ENCODE measurements around the gene DNTTIP2. TPM values are rescaled to one million over a fixed set of nuclear protein-coding genes. Genes with fewer than 3 reads are reported as not detected.
A peak's percentile ranks its signal among the peaks of the same experiment; 100 is the strongest.
"Not testable (repeated sequence)": the region's sequence is repeated elsewhere in the genome, so short reads cannot be mapped to it uniquely, and the experiment has no call there.

DNTTIP2 gene
- total RNA-seq, 1 experiment from 2014 or later = 66.1 TPM

- Histone ChIP-seq H3K9ac (ENCODE audit: low read length) (no peak overlapping the region), H3K9me2 (ENCODE audit: insufficient read depth) (no peaks in the 10 kb centered on the region), H2AFZ (ENCODE audit: low read depth, low read length, poor library complexity, severe bottlenecking) (no peak overlapping the region), H3K4me1 (ENCODE audit: control insufficient read depth in 1 of 2, insufficient read depth in 2 of 2, low read length in 2 of 2) (peaks cover 4 to 11% of the 10 kb centered on the region in 2 experiments; a peak in 3 of 4 replicates), H3K9me3 (ENCODE audit: control insufficient read depth in 1 of 2, insufficient read depth in 1 of 2, low read depth in 1 of 2, low read length in 2 of 2) (no peaks in the 10 kb centered on the region), H3K79me2 (ENCODE audit: insufficient read depth, low read length) (no peaks in the 10 kb centered on the region), H3K4me2 (ENCODE audit: low read length) (no peak overlapping the region), H3K27ac (ENCODE audit: low read depth, low read length) (no peak overlapping the region), H3K4me3 (replicated peaks in 1 of 2; ENCODE audit: low read depth in 1 of 2, low read length in 2 of 2) (no peak overlapping the region), H4K20me1 (ENCODE audit: insufficient read depth) (no peaks in the 10 kb centered on the region), H3K36me3 (ENCODE audit: control insufficient read depth in 1 of 2, insufficient read depth in 2 of 2, low read length in 2 of 2) (no peaks in the 10 kb centered on the region), H3K27me3 (ENCODE audit: insufficient read depth, low read length) (no peaks in the 10 kb centered on the region)
- ATAC-seq (no peak), DNase-seq (ENCODE audit: low read depth, low spot score) (no peak)
- ChIA-PET CTCF (interaction anchor here (1.4 to 1.6 kb wide), 2 partner anchors 222 to 547 kb away, joined by 3 to 5 read pairs; no protein-coding TSS in a partner anchor), POLR2A (no interaction called here), RAD21 (ENCODE audit: low non-redundant PET in 1 of 2, low total read pairs in 2 of 2, uncharacterized antibody in 2 of 2, unreplicated experiment in 2 of 2) (interaction anchor here in 1 of 2 experiments (1.1 kb wide), 1 partner anchor 222 kb away, joined by 4 read pairs; no protein-coding TSS in a partner anchor)
- no peak for TF ChIP-seq SRF (IDR thresholded peaks at IDR 0.05; ENCODE audit: low read depth)
- BruUV-seq (replicated peaks) = no TSS peak
- intact Hi-C loops (cut with micrococcal nuclease) = no loop called here
These were observed 27.7 kb downstream of the DNTTIP2 start for GRCh38 chr1:93851327-93851712.

DNA sequence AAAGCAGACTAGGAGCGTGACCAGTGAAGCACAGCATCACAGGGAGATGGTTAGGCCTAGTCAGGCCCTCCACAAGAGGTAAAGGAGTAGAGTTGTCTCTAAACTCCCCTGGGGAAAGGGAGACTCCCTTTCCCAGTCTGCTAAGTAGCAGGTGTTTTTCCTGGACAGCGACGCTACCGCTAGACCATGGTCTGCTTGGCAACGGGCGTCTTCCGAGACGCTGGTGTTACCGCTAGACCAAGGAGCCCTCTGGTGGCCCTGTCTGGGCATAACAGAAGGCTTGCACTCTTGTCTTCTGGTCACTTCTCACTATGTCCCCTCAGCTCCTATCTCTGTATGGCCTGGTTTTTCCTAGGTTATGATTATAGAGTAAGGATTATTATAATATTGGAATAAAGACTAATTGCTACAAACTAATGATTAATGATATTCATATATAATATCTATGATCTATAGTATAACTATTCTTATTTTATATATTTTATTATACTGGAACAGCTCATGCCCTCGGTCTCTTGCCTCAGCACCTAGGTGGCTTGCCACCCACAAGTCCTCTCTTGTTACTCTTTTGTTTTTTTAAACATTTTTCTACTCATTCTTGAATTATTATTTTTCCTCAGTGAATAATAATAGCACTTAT, 28.2 kb downstream of the DNTTIP2 start:
- H3K27ac ChIP-seq (ENCODE audit: low read depth, low read length); H3K9me3 ChIP-seq (ENCODE audit: control insufficient read depth in 1 of 2, insufficient read depth in 1 of 2, low read depth in 1 of 2, low read length in 2 of 2); ATAC-seq; H3K4me3 ChIP-seq (replicated peaks in 1 of 2; ENCODE audit: low read depth in 1 of 2, low read length in 2 of 2); H3K79me2 ChIP-seq (ENCODE audit: insufficient read depth, low read length); H3K4me2 ChIP-seq (ENCODE audit: low read length); POLR2A ChIA-PET; H2AFZ ChIP-seq (ENCODE audit: low read depth, low read length, poor library complexity, severe bottlenecking); H3K27me3 ChIP-seq (ENCODE audit: insufficient read depth, low read length); H4K20me1 ChIP-seq (ENCODE audit: insufficient read depth); H3K9me2 ChIP-seq (ENCODE audit: insufficient read depth); H3K9ac ChIP-seq (ENCODE audit: low read length); BruUV-seq (replicated peaks); intact Hi-C loops (cut with micrococcal nuclease); H3K36me3 ChIP-seq (ENCODE audit: control insufficient read depth in 1 of 2, insufficient read depth in 2 of 2, low read length in 2 of 2): not testable (repeated sequence)
- RAD21 ChIA-PET (ENCODE audit: low non-redundant PET in 1 of 2, low total read pairs in 2 of 2, uncharacterized antibody in 2 of 2, unreplicated experiment in 2 of 2) = interaction anchor here in 1 of 2 experiments (1.1 kb wide), 1 partner anchor 221 kb away, joined by 4 read pairs; no protein-coding TSS in a partner anchor
- CTCF ChIA-PET = interaction anchor here (1.4 to 1.6 kb wide), 2 partner anchors 221 to 546 kb away, joined by 3 to 5 read pairs; no protein-coding TSS in a partner anchor
- TF ChIP-seq RAD21 (IDR thresholded peaks at IDR 0.05; ENCODE audit: low read depth) (peak; percentile 66), CBX3 (IDR thresholded peaks at IDR 0.05; ENCODE audit: low read depth) (peak; percentile 90), CTCF (IDR thresholded peaks at IDR 0.05 in 2 of 3, conservative IDR thresholded peaks at IDR 0.05 in 1 of 3; ENCODE audit: borderline replicate concordance in 1 of 3, insufficient read depth in 1 of 3, low read depth in 2 of 3, low read length in 2 of 3) (peak; percentile 36 to 57 (median 45); a peak in 5 of 6 replicates)
- peak; percentile 58 for DNase-seq (ENCODE audit: low read depth, low spot score)
- peaks cover 4 to 14% of the 10 kb centered on the region in 2 experiments; a peak in 3 of 4 replicates for H3K4me1 ChIP-seq (ENCODE audit: control insufficient read depth in 1 of 2, insufficient read depth in 2 of 2, low read length in 2 of 2)

Measured in HCT116 (cell line).